Activated CD8-positive, alpha-beta memory T cell treated with anti-CD3 and anti-CD28 coated beads, Interleukin-2, amount 50 U/mL, for 4 hours (primary cell): ENCODE data around the gene PRF1.
"Not testable (repeated sequence)": the region's sequence is repeated elsewhere in the genome, so short reads cannot be mapped to it uniquely, and the experiment has no call there.

Experiments
- DNase-seq: peaks from one replicate; pipeline ENCODE4 v3.0.0-alpha.2; 2020

Gene PRF1

DNA sequence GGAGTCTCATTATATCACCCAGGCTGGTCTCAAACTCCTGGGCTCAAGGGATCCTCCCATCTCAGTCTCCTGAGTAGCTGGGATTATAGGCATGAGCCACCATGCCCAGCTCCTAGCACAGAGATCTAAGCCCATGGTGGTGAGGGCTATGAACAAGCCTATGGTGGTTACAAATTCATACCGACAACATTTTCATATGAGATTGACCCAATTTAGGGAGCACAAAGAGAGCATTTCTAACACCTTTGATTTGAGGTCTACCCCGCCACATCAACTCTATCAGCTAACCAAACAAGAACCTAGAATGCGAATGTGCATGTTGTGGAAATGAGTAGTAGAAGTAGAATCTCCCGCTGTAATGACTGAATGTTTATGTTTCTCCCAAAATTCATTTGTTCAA is 14.2 kb upstream of the PRF1 start:
- DNase-seq: no peak

DNA sequence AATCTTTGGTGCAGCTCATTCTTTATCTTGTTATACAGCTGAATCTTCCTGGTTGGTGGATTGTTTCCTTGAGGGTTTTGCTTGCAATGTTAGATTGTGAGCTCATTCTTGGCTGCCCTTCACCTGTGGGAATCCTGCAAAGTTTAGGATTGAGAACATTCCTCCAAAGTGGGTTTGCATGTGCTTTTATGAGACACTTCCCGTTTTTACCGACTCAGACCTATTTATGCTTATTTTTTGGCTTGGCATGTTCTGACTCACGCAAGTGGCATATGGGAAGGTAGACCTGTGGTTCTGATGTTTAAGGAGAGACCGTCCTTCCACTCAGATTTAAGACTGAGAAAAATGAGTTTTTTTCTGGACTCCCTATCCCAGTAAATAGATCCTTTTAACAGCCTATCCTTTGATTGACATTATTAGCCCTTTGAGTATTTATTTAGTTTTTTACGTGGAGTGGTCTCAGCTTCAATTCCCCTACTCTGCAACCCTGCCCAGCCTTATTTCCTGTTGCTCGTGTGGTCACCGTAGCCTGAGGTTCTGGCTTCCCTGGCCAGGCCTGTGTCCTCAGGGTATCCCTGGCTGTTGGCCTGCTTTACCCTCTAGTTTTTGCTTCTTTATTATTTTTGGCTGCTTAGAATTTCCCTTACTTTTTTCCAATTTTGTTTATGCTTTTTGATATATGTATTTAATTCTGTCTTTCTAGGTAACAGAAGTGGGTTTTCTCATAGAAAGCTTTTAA is 13.4 kb upstream of the PRF1 start:
- DNase-seq: no peak

DNA sequence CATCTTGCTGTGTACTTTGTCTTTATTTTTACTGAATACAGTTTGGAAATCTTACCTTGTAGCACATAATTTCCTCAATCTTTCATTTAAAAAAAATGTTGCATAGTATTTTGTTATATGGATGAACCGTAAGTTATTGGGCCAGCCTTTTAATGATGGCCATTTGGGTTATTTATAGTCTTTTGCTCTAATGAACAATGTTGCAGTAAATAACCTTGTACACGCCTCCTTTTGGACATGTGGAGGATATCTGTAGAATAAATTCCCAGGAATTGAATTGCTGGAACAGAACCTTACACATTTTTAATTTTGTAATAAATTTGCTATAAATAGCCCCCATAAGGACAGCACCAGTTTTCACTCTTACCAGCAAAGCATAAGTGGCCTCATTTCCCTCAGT is 12.7 kb upstream of the PRF1 start:
- no peak for DNase-seq

- not testable (repeated sequence) for DNase-seq
These were observed 11.8 kb upstream of the PRF1 start for GRCh38 chr10:70614364-70614763.

DNA sequence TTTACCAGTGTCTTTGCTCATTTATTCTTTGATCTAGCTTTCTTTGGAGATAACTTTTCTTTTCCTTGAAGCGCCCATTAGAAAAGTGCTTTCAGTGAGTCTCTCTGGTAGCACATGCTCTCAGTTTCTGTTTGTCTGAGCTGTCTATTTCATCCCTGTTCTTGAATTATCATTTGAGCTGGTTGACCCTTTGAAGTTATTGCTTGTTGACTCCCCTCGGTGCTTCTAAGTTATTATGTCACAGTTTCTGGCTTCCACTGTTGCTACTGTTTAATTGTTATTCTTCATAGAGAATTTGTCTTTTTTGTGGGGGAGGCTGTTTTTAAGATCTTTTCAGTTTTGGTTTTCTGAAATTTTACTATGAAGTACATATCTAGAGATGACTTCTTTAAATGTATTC is 11.4 kb upstream of the PRF1 start:
- DNase-seq: no peak

- DNase-seq: no peak
These were observed 5.4 kb upstream of the PRF1 start for GRCh38 chr10:70607936-70608335.

DNA sequence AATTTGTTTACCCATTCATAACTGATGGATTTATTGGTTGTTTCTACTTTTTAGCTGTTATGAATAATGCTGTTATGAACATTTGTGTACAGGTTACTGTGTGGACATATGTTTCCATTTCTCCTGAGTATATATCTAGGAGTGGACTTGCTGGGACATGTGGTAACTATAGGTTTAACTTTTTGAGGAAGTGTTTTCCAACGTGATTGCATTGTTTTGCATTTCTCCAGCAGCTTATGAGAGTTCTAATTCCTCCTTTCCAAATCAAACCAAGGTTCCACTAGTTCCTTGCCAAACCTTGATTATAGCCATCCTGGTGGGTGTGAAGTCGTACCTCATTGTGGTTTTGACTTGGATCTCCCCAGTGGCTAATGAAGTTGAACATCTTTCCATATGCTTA is 2.6 kb upstream of the PRF1 start:
- no peak for DNase-seq

GRCh38 chr10:70604106-70604505 is 1.6 kb upstream of the PRF1 start:
- no peak for DNase-seq

GRCh38 chr10:70603449-70603801 is 884 bp upstream of the PRF1 start:
- DNase-seq: peak; percentile 56

DNA sequence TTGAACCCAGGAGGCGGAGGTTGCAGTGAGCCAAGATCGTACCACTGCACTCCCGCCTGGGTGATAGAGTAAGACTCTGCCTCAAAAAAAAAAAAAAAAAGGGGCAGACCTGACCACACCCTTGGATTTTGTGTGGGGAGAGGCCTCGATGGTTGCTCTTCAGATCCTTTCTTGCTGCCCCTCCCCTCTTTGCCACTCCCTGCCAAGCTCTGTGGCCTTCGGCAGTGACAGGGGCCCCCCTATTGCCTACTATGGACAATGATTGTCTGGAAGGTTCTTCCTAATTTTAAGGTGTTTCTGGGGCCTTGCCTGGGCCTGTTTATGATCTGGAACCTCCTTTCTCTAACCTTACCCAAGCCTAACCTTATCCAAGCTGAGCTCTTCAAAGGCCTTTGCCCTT is 795 bp downstream of the PRF1 start:
- no peak for DNase-seq

- no peak for DNase-seq
These were observed 1.8 kb downstream of the PRF1 start for GRCh38 chr10:70600512-70601395.

DNA sequence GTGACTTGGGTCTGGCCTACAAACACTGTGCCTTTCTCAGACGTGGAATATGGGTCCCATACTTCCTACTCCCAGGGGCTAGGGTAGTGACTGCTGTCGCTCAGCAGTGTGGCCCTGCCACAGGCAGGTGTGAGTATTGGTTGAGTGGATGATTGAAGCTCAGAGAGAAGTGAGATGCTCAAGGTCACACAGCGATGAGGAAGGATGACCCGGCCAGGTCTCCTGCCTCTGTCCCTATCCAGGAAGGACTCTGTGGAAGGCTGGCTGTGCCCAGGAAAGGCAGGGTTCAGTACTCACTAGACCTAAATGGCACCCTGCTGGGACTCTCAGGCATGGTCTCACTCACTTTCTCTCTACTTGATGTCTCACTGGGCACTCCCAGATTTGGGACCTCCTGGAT is 2.8 kb downstream of the PRF1 start:
- DNase-seq: no peak

- no peak for DNase-seq
These were observed 3.2 kb downstream of the PRF1 start for GRCh38 chr10:70599319-70599718.

- DNase-seq: no peak
These were observed 3.7 kb downstream of the PRF1 start for GRCh38 chr10:70598857-70599295.

DNA sequence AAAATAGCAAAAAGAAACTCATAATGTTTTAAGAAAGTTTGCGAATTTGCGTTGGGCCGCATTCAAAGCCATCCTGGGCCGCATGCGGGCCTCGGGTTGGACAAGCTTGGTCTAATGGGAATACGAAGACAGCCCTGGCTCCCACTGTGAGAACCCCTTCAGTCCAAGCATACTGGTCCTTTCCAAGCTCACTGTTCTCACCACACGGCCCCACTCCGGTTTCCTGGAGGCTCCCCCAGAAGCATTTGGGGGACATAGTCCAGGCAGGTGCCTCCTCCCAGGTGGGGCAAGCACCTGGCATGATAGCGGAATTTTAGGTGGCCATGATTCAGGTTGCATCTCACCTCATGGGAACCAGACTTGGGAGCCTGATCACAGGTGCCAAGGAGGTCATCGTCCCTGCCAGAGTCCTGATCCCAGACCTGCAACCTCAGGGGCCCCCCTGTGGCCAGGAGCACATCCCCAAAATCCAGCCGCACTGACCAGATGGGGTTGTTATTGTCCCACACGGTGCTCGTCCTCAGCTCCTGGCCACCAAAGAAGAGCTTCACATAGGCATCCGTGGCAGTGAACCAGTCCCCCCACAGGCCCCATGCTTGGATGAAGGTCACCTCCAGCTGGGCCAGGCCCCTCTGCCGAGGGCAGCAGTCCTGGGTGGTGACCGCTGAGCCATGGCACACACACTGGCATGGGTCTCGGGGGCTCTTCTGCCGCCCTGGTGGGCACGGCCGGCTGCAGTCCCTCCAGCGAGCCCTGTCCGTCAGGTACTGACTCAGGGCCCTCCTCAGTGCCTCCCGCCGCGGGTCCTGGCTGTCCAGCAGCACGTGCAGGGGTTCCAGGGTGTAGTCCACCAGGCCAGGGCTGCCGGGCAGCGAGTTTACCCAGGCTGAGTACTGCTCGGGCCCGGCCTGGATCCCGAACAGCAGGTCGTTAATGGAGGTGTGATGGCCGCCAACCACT is 4.4 kb downstream of the PRF1 start:
- DNase-seq: no peak

DNA sequence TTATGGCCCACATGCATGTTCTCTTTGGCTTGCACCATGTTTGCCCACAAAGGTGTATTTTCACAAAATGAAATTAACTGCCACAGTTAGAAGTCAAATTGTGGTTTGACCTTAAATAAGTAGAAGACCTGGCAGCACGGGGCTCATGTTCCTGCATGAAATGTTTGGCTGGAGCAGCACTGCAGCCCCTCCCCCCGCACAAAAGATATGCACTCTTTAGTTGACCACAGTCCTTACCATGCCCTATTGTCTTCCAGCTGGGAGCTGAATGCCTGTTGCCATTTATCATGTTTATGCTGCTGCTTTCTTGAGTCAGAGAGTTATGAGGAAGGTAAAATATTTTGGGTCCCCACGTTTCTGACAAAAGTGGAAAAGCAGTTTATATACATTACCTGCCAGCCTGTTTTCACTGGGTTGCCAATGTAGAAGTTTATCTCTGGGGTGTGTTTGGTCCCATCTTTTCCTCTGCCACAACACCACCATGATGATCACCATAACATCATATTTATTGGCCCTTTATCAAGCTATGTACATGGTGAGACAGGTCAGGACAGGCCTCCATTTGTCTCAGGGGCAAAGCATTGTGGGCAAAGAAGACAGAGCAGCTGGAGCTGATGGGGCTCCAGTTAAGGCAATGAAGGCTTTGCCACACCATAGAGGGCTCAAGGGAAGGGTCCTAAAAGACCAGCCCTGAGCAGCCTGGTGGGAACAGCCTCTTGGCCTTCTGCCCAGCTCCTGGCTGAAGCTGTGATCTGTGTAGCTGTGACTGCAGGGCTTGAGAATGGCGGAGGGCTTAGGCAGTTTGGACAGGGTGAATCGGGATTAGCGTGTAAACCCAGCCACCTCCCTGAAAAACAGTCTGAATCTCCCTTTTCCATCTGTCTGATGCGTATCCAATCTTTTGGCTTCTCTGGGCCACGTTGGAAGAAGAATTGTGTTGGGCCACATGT is 5.4 kb downstream of the PRF1 start:
- DNase-seq: no peak

DNA sequence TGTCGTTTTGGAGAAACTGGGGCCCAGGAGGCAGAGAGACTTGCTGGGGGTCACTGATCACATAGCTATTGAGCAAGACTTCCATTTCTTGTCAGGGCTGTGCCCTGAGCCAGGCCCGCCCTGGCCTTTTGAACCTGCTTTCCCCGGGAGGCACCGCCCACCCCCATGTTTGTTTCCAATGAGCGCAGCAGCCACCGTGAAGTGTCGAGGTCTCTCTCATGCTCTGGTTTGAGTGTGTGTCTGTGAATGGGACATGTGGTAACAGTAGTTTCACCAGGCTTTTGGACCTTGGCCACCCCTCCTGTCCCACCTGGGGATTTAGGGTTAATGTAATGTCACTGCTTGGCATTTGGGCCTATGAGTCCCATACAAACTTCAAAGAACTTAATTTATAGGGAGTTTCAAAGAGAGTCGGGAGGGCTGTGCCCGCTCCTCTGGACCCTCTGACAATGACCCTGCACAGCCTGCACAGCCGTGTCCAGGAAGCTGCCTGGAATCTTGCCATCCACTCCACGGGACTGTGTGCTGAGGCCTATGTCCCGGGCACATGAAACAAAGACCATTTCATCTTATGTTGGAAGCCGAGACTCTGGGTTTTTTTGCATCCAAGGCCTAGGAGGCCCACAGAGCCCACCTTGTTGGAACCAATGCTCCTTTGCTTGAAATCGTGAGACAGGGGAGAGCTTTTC is 6.3 kb downstream of the PRF1 start:
- DNase-seq: no peak

GRCh38 chr10:70595566-70596016 is 7.0 kb downstream of the PRF1 start:
- no peak for DNase-seq

- no peak for DNase-seq
These were observed 8.4 kb downstream of the PRF1 start for GRCh38 chr10:70594161-70594560.

GRCh38 chr10:70593513-70593890 is 9.0 kb downstream of the PRF1 start:
- DNase-seq: no peak
